HepG2 (cell line): ENCODE results near the gene TMEM53. TPM values are rescaled to one million over a fixed set of nuclear protein-coding genes. Genes with fewer than 3 reads are reported as not detected.

Experiments
- CC2D1A ChIP-seq: sonication (generic); formaldehyde crosslinking; IDR thresholded peaks from 2 replicates; pipeline ENCODE4 v1.8.1; 2023; ENCODE audit warnings: mild to moderate bottlenecking, missing genetic modification reagents
- DMTF1 ChIP-seq: sonication (generic); formaldehyde crosslinking; IDR thresholded peaks from 2 replicates; pipeline ENCODE4 v1.4.0; 2020; ENCODE audit warnings: mild to moderate bottlenecking, missing genetic modification reagents
- FIP1L1 ChIP-seq: fragments of 200-400 bp; formaldehyde crosslinking; IDR thresholded peaks from 2 replicates; pipeline ENCODE4 v1.6.1; 2018; ENCODE audit warnings: low read depth, mild to moderate bottlenecking, low read length, moderate library complexity, borderline replicate concordance; ENCODE audit not compliant: insufficient read depth
- FOXK2 ChIP-seq: fragments of 450-650 bp; IDR thresholded peaks from 2 replicates; pipeline ENCODE4 v1.6.1; 2016
- JUND ChIP-seq: sonication (generic); formaldehyde crosslinking; IDR thresholded peaks from 2 replicates; pipeline ENCODE4 v1.8.0; 2022; ENCODE audit warnings: mild to moderate bottlenecking, missing genetic modification reagents
- KAT7 ChIP-seq: IDR thresholded peaks from 2 replicates; pipeline ENCODE4 v1.6.1; 2018; ENCODE audit warnings: borderline replicate concordance, missing compliant biosample characterization
- MAZ ChIP-seq, 2 experiments: sonication (generic) in 1 of 2; formaldehyde crosslinking in 1 of 2; IDR thresholded peaks; 2 replicates each; pipeline versions ENCODE4 v1.5.0 to v1.6.1; 2012 to 2020; ENCODE audit warnings: low read depth in 2 of 2, mild to moderate bottlenecking in 2 of 2, borderline replicate concordance in 1 of 2, improper control_type of control experiment in 1 of 2, low read length in 1 of 2, missing genetic modification reagents in 1 of 2, moderate library complexity in 1 of 2
- MIER2 ChIP-seq: IDR thresholded peaks from 2 replicates; pipeline ENCODE4 v1.6.1; 2016; ENCODE audit warnings: missing biosample characterization, missing genetic modification reagents
- MLLT10 ChIP-seq: sonication (generic); formaldehyde crosslinking; IDR thresholded peaks from 2 replicates; pipeline ENCODE4 v1.4.0; 2020; ENCODE audit warnings: missing genetic modification reagents
- MLX ChIP-seq: IDR thresholded peaks from 2 replicates; pipeline ENCODE4 v1.6.1; 2016
- NRL ChIP-seq: sonication (generic); formaldehyde crosslinking; IDR thresholded peaks from 2 replicates; pipeline ENCODE4 v1.5.0; 2020; ENCODE audit warnings: missing genetic modification reagents, mild to moderate bottlenecking, moderate library complexity, borderline replicate concordance
- POGZ ChIP-seq: sonication (generic); formaldehyde crosslinking; IDR thresholded peaks from 2 replicates; pipeline ENCODE4 v1.4.0; 2020; ENCODE audit warnings: mild to moderate bottlenecking, missing genetic modification reagents
- PTBP1 ChIP-seq: fragments of 200-400 bp; formaldehyde crosslinking; IDR thresholded peaks from 2 replicates; pipeline ENCODE4 v1.6.1; 2018; ENCODE audit warnings: low read length, low read depth; ENCODE audit not compliant: poor library complexity, severe bottlenecking
- REL ChIP-seq: sonication (generic); formaldehyde crosslinking; conservative IDR thresholded peaks from 2 replicates; pipeline ENCODE4 v1.8.0; 2022; ENCODE audit warnings: mild to moderate bottlenecking, missing genetic modification reagents, moderate library complexity
- RNF2 ChIP-seq: fragments of 450-650 bp; conservative IDR thresholded peaks from 2 replicates; pipeline ENCODE4 v1.6.1; 2016; ENCODE audit warnings: low read depth
- SALL1 ChIP-seq: sonication (generic); formaldehyde crosslinking; IDR thresholded peaks from 2 replicates; pipeline ENCODE4 v1.8.0; 2022; ENCODE audit warnings: mild to moderate bottlenecking, missing genetic modification reagents
- SOX6 ChIP-seq, 2 experiments: fragments of 450-650 bp in 1 of 2; sonication (generic) in 1 of 2; formaldehyde crosslinking in 1 of 2; IDR thresholded peaks; 2 replicates each; pipeline versions ENCODE4 v1.4.0 to v1.6.1; 2017 to 2020; ENCODE audit warnings: antibody characterized with exemption in 1 of 2, mild to moderate bottlenecking in 1 of 2, missing genetic modification reagents in 1 of 2
- SPEN ChIP-seq: sonication (generic); formaldehyde crosslinking; IDR thresholded peaks from 2 replicates; pipeline ENCODE4 v1.5.1; 2020; ENCODE audit warnings: low read depth, mild to moderate bottlenecking, missing genetic modification reagents
- SSRP1 ChIP-seq: IDR thresholded peaks from 2 replicates; pipeline ENCODE4 v1.6.1; 2016; ENCODE audit warnings: control low read depth
- TCF7 ChIP-seq: sonication (generic); IDR thresholded peaks from 2 replicates; pipeline ENCODE4 v1.6.1; 2016; ENCODE audit warnings: antibody characterized with exemption, low read depth
- TEAD3 ChIP-seq: optimal IDR thresholded peaks from 2 replicates; pipeline ENCODE3; 2016; ENCODE audit warnings: borderline replicate concordance
- THYN1 ChIP-seq: sonication (generic); formaldehyde crosslinking; IDR thresholded peaks from 2 replicates; pipeline ENCODE4 v1.8.1; 2023; ENCODE audit warnings: low read depth, mild to moderate bottlenecking, moderate library complexity, missing genetic modification reagents, borderline replicate concordance
- ZFP62 ChIP-seq: sonication (generic); formaldehyde crosslinking; IDR thresholded peaks from 2 replicates; pipeline ENCODE4 v1.4.0; 2020; ENCODE audit warnings: missing genetic modification reagents
- ZKSCAN5 ChIP-seq: sonication (generic); formaldehyde crosslinking; IDR thresholded peaks from 2 replicates; pipeline ENCODE4 v1.5.1; 2020; ENCODE audit warnings: mild to moderate bottlenecking, missing genetic modification reagents
- ZNF331 ChIP-seq: sonication (generic); formaldehyde crosslinking; IDR thresholded peaks from 2 replicates; pipeline ENCODE4 v1.4.0; 2020; ENCODE audit warnings: missing genetic modification reagents
- ZNF570 ChIP-seq: sonication (generic); formaldehyde crosslinking; IDR thresholded peaks from 2 replicates; pipeline ENCODE4 v1.4.0; 2020; ENCODE audit warnings: mild to moderate bottlenecking, missing genetic modification reagents, borderline replicate concordance
- ZNF615 ChIP-seq: sonication (generic); formaldehyde crosslinking; IDR thresholded peaks from 2 replicates; pipeline ENCODE4 v1.5.0; 2020; ENCODE audit warnings: mild to moderate bottlenecking, missing genetic modification reagents, borderline replicate concordance
- ZNF616 ChIP-seq: sonication (generic); formaldehyde crosslinking; IDR thresholded peaks from 2 replicates; pipeline ENCODE4 v1.5.0; 2020; ENCODE audit warnings: low read depth, mild to moderate bottlenecking, missing genetic modification reagents
- ZNF678 ChIP-seq: sonication (generic); formaldehyde crosslinking; IDR thresholded peaks from 2 replicates; pipeline ENCODE4 v1.4.0; 2020; ENCODE audit warnings: mild to moderate bottlenecking, missing genetic modification reagents
- polyA plus RNA-seq, 8 experiments: library from polyadenylated mRNA; depleted of rRNA in 3 of 8; stranded (reverse) in 7 of 8; unstranded in 1 of 8; fragments of >200 nt; fragmentation: Illumina TruSeq in 4 of 8; extraction: Trizol in 4 of 8; gene quantifications; 2 replicates each; pipeline versions ENCODE4 v1.2.1 to v1.2.3, GENCODE V29; 2011 to 2016; ENCODE audit warnings: low read depth in 4 of 8, missing spikeins in 1 of 8, mixed read lengths in 1 of 8; ENCODE audit not compliant: insufficient read depth in 1 of 8
- total RNA-seq, 5 experiments: library from RNA; depleted of rRNA; stranded (reverse); fragments of >200 nt; fragmentation: Illumina TruSeq; extraction: Trizol; gene quantifications; 2 replicates each; pipeline ENCODE4 v1.2.3, GENCODE V29; 2016; ENCODE audit warnings: low read depth in 1 of 5

TMEM53 gene
- total and polyA plus RNA-seq, 2 of the 13 experiments (the other 11 are each of a cell fraction or from before 2014, with no cell fraction given), result 12.6 to 20.2 TPM

GRCh38 chr1:44674113-44675000, at the start of gene TMEM53, which contains the start of gene ARMH1 (continued):
- TF ChIP-seq DMTF1 (CRISPR knock-in tag) (no peak), PTBP1 (no peak), ZFP62 (no peak), MLX (CRISPR knock-in tag) (no peak), ZNF616 (CRISPR knock-in tag) (peak; percentile 47; the same call in 1 of the 2 replicates), ZNF678 (CRISPR knock-in tag) (no peak), TCF7 (no peak), FOXK2 (no peak), KAT7 (CRISPR knock-in tag) (no peak; the same call in 1 of the 2 replicates), POGZ (peak; percentile 37; the same call in 1 of the 2 replicates), CC2D1A (no peak), MIER2 (CRISPR knock-in tag) (0 out of 2 replicates have a peak, but pooled peaks have one; percentile 19), NRL (CRISPR knock-in tag) (no peak; the same call in 1 of the 2 replicates), TEAD3 (CRISPR knock-in tag) (peak; percentile 7), ZNF570 (CRISPR knock-in tag) (no peak), FIP1L1 (no peak), SALL1 (CRISPR knock-in tag) (peak; percentile 62), REL (no peak), MLLT10 (CRISPR knock-in tag) (no peak), SPEN (peak; percentile 51; the same call in 1 of the 2 replicates), JUND (no peak), RNF2 (no peak), SOX6 (IDR thresholded peaks at IDR 0.05) (no peak), SOX6 (CRISPR knock-in tag; IDR thresholded peaks at IDR 0.05) (peak; percentile 45), ZKSCAN5 (CRISPR knock-in tag) (no peak), SSRP1 (CRISPR knock-in tag) (no peak), ZNF331 (CRISPR knock-in tag) (peak; percentile 59; the same call in 1 of the 2 replicates), ZNF615 (CRISPR knock-in tag) (no peak), MAZ (IDR thresholded peaks at IDR 0.05; ENCODE audit: borderline replicate concordance, low read depth, low read length) (no peak), MAZ (CRISPR knock-in tag; IDR thresholded peaks at IDR 0.05; ENCODE audit: low read depth) (peak; percentile 76), THYN1 (no peak)
